HFF-Myc (cell line): ENCODE measurements around the gene DNAJC15.

Experiments used
- DNase-seq: peaks from one replicate; pipeline ENCODE4 v3.0.0-alpha.2; 2011; ENCODE audit warnings: low read depth; ENCODE audit errors: extremely low read depth
- H3K4me3 ChIP-seq: replicated peaks from 2 replicates; pipeline ENCODE4 v1.5.1; 2011; ENCODE audit warnings: low read depth, mild to moderate bottlenecking, control low read depth, low read length
- TF ChIP-seq, protein P1 (sequence below): IDR thresholded peaks from 2 replicates; pipeline ENCODE4 v1.5.1; 2012; ENCODE audit warnings: mild to moderate bottlenecking, low read depth, low read length, control low read depth; ENCODE audit errors: missing control alignments

The DNAJC15 gene

GRCh38 chr13:43111559-43112400, 88.4 kb downstream of the DNAJC15 start:
- no peak for DNase-seq
- TF ChIP-seq, protein P1, sequence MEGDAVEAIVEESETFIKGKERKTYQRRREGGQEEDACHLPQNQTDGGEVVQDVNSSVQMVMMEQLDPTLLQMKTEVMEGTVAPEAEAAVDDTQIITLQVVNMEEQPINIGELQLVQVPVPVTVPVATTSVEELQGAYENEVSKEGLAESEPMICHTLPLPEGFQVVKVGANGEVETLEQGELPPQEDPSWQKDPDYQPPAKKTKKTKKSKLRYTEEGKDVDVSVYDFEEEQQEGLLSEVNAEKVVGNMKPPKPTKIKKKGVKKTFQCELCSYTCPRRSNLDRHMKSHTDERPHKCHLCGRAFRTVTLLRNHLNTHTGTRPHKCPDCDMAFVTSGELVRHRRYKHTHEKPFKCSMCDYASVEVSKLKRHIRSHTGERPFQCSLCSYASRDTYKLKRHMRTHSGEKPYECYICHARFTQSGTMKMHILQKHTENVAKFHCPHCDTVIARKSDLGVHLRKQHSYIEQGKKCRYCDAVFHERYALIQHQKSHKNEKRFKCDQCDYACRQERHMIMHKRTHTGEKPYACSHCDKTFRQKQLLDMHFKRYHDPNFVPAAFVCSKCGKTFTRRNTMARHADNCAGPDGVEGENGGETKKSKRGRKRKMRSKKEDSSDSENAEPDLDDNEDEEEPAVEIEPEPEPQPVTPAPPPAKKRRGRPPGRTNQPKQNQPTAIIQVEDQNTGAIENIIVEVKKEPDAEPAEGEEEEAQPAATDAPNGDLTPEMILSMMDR = no peak
- H3K4me3 ChIP-seq = no peak overlapping the region

GRCh38 chr13:43113603-43114002, 90.2 kb downstream of the DNAJC15 start:
- H3K4me3 ChIP-seq = no peak overlapping the region
- DNase-seq = no peak
- TF ChIP-seq, protein P1 = no peak

DNA sequence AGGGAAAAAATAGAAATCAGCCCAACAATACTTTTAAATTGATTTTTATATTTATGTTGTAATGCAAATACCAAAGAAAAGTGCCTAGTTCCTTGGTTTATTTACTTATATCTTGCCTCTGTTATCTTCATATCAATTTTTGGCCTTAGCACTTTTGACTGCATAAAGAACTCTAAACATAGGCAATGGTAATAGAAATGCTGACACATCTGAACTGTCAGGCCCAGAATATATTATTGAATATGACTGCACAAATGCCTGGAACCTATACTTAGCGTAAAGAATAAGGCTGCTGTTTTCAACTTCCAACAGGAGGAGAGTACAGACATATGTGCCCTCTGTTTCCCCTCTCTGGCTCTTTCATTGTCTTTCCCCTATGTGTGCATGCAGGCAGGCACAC, 91.1 kb downstream of the DNAJC15 start:
- TF ChIP-seq, protein P1 = no peak
- no peak for DNase-seq
- H3K4me3 ChIP-seq = no peak overlapping the region

DNA sequence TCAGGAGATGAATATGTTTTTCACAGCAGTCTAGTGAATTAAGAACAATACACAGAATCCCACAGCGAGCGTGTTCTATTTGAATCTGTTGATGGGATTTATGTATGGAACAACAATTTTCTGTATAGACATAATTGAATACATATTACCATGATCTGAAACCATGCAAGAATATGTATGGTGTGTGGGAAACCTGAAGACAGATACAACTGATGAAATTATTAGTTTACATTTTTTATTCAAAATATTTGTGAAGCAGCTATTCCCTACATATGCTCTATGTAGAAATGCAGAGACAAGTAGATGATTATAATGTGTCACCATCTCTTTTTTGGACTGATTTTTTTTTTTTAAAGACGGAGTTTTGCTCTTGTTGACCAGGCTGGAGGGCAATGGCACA, 91.8 kb downstream of the DNAJC15 start:
- DNase-seq = no peak
- TF ChIP-seq, protein P1 = no peak
- H3K4me3 ChIP-seq = no peak overlapping the region

DNA sequence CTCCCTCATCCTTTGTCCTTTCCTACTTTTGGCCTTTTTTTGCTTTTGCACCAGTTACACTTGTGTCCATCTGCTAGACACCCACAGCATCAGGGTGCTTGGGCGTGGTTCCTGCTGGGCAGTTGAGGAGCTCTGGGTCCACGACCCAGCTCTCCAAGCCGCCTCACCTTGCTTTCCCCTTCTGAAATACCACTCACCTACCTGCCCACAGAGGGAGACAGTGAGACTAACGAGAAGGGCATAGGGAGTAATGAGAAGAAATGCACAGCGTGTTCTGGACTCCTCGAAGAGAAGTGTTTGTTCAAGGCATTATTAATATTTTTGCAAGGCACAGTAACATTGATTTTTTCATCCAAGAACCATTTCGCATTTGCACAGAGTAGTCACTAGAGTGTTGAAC, 92.9 kb downstream of the DNAJC15 start:
- TF ChIP-seq, protein P1 = no peak
- DNase-seq = no peak
- H3K4me3 ChIP-seq = no peak overlapping the region

- no peak for DNase-seq
- TF ChIP-seq, protein P1 = no peak
- H3K4me3 ChIP-seq = no peak overlapping the region
Measured at GRCh38 chr13:43118521-43118920, 95.1 kb downstream of the DNAJC15 start.
